Keratinocyte (primary cell): ENCODE measurements around the gene ZBTB43.

Source experiments
- EZH2 ChIP-seq: IDR thresholded peaks from one replicate; pipeline ENCODE4 v1.6.1; 2012; ENCODE audit warnings: inconsistent platforms, mild to moderate bottlenecking, low read length, moderate library complexity
- TF ChIP-seq, protein P1 (sequence below), 3 experiments: IDR thresholded peaks in 1 of 3; conservative IDR thresholded peaks in 1 of 3; optimal IDR thresholded peaks in 1 of 3; 2 replicates in 2 of 3; 3 replicates in 1 of 3; pipeline versions ENCODE3 to v1.5.1; 2011; ENCODE audit warnings: low read length in 3 of 3, mild to moderate bottlenecking in 3 of 3, moderate library complexity in 2 of 3, control low read depth in 1 of 3, inconsistent platforms in 1 of 3; ENCODE audit not compliant: insufficient read depth in 2 of 3; ENCODE audit errors: extremely low read depth in 1 of 3

DNA sequence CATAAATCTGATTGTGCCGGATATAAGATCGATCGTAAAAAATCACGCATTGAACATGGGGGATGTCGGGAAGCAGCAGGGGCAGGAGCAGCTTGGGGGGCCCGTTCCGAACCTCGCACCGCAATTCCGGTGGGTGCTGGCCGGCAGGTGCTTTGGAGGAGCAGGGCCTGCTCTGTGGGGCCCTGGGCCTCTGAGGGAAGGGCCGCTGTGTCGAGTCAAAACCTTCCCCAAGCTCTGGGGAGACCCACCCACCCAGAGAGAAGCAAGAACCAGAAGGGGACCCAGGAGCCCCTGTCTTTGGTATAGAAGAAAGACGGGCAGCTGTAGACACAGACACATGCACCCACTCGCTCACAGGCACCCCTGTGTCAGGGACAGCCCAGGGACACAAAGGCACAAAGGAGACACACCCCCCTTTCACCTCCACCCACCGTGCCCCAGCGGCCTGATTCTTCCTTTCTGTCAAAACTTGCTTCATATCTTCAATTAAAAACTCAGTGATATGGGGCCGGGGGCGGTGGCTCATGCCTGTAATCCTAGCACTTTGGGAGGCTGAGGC, 49.4 kb upstream of the ZBTB43 start:
- TF ChIP-seq, protein P1, sequence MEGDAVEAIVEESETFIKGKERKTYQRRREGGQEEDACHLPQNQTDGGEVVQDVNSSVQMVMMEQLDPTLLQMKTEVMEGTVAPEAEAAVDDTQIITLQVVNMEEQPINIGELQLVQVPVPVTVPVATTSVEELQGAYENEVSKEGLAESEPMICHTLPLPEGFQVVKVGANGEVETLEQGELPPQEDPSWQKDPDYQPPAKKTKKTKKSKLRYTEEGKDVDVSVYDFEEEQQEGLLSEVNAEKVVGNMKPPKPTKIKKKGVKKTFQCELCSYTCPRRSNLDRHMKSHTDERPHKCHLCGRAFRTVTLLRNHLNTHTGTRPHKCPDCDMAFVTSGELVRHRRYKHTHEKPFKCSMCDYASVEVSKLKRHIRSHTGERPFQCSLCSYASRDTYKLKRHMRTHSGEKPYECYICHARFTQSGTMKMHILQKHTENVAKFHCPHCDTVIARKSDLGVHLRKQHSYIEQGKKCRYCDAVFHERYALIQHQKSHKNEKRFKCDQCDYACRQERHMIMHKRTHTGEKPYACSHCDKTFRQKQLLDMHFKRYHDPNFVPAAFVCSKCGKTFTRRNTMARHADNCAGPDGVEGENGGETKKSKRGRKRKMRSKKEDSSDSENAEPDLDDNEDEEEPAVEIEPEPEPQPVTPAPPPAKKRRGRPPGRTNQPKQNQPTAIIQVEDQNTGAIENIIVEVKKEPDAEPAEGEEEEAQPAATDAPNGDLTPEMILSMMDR (optimal IDR thresholded peaks at IDR 0.05 in 1 of 3, IDR thresholded peaks at IDR 0.05 in 1 of 3, conservative IDR thresholded peaks at IDR 0.05 in 1 of 3; ENCODE audit: extremely low read depth in 1 of 3, insufficient read depth in 2 of 3, low read length in 3 of 3) = no peak
- TF ChIP-seq EZH2 = no peak
